22Rv1 (cell line): ENCODE measurements around the gene OXNAD1.

Source experiments
- H3K27ac ChIP-seq: fragments of 450-650 bp; 2 replicates; pipeline ENCODE4 v1.5.1; 2017
- CTCF ChIP-seq: fragments of 450-650 bp; IDR thresholded peaks from 2 replicates; pipeline ENCODE4 v1.5.1; 2017; ENCODE audit warnings: mild to moderate bottlenecking
- ZFX ChIP-seq: fragments of 450-650 bp; IDR thresholded peaks from 2 replicates; pipeline ENCODE4 v1.6.1; 2017; ENCODE audit warnings: antibody characterized with exemption, borderline replicate concordance

OXNAD1 gene

GRCh38 chr3:16286751-16287543 lies 21.9 kb downstream of the OXNAD1 start:
- no peak overlapping the region for H3K27ac ChIP-seq
- TF ChIP-seq CTCF (no peak), ZFX (no peak)

- no peak overlapping the region for H3K27ac ChIP-seq
- TF ChIP-seq ZFX (no peak), CTCF (no peak)
These were observed 23.7 kb downstream of the OXNAD1 start for GRCh38 chr3:16288664-16289063.

DNA sequence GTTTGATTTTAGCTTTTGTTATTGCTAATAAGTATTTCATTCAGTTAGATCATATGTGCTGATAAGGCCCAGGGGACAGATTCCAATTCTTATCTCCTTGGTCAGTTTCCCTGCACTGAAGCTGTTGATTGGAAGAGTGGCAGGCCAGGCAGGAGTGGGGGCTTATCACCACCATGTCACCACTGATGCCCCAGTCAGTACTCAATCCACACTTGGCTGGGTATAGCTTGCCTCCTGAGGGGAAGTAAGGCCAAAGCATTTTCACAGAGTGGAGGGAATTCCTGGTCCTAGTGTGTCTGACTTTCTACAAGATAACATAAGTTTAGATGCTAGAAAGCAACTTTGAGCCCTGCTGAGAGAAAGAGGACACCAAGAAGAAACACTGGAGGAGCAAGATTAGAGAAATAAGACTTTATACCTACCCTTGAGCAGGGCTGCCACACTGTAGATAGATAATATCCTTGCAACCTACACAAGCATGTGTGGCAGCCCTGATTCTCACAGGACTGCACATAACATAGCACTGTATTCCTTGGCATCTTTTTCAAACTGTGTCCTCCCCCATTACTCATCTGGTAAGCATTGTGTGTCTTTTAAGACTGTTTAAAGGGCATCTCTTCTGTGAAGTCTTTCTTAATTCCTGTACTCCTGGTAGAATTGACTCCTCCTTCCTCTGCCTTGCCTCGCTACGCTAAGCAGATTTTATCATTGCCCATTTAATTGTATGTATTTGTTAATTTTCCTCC lies 24.3 kb downstream of the OXNAD1 start:
- no peak overlapping the region for H3K27ac ChIP-seq
- TF ChIP-seq CTCF (no peak), ZFX (no peak)

- TF ChIP-seq ZFX (no peak), CTCF (peak; percentile 81)
- H3K27ac ChIP-seq: no peak overlapping the region
These were observed 25.2 kb downstream of the OXNAD1 start for GRCh38 chr3:16290007-16290826.

DNA sequence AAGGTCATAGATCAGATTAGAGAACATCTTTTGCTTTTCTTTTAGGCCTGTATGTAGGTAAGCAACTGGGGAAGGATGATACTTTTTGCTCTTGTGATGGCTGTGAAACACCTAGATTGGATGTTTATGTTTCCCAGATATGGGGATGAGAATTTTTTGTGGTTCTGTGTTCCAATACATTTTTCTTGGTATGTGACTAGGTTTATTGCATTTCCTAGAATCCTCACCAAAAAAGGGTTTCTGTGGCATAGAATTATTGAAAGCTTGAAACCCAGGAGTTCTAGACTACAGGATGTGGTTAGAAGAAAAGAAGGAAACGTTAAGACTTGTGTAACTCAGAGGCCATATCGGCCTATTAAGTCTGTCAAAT lies 25.8 kb downstream of the OXNAD1 start:
- TF ChIP-seq ZFX: no peak
- TF ChIP-seq CTCF: no peak
- no peak overlapping the region for H3K27ac ChIP-seq

GRCh38 chr3:16294844-16295243 lies 29.8 kb downstream of the OXNAD1 start:
- no peak overlapping the region for H3K27ac ChIP-seq
- TF ChIP-seq CTCF: no peak
- no peak for TF ChIP-seq ZFX
